ENCODE measurements around the gene EDN2.
A peak's percentile ranks its signal among the peaks of the same experiment; 100 is the strongest.

Gene EDN2

GRCh38 chr1:41435570-41436178 is 48.8 kb downstream of the EDN2 start:
- no peak for DNase-seq

GRCh38 chr1:41434748-41435449 is 49.6 kb downstream of the EDN2 start:
- no peak for DNase-seq

- no peak for DNase-seq
Measured at GRCh38 chr1:41434306-41434705, 50.2 kb downstream of the EDN2 start.

GRCh38 chr1:41433501-41433900 is 51.0 kb downstream of the EDN2 start:
- DNase-seq, result no peak

- peak; percentile 39 for DNase-seq
Measured at GRCh38 chr1:41432481-41433280, 51.8 kb downstream of the EDN2 start.

GRCh38 chr1:41431490-41432350 is 52.8 kb downstream of the EDN2 start:
- no peak for DNase-seq

- DNase-seq, result no peak
Measured at GRCh38 chr1:41430582-41430981, 53.9 kb downstream of the EDN2 start.

- DNase-seq, result no peak
Measured at GRCh38 chr1:41430069-41430468, 54.4 kb downstream of the EDN2 start.

GRCh38 chr1:41429641-41430035 is 54.8 kb downstream of the EDN2 start:
- no peak for DNase-seq
